GM19238 (cell line): ENCODE measurements around the gene CTAGE8.
"Not testable (repeated sequence)": the region's sequence is repeated elsewhere in the genome, so short reads cannot be mapped to it uniquely, and the experiment has no call there.

Source experiments
- DNase-seq: peaks from one replicate; pipeline ENCODE4 v3.0.0; 2011; ENCODE audit warnings: low spot score; ENCODE audit not compliant: insufficient read length

The CTAGE8 gene

DNA sequence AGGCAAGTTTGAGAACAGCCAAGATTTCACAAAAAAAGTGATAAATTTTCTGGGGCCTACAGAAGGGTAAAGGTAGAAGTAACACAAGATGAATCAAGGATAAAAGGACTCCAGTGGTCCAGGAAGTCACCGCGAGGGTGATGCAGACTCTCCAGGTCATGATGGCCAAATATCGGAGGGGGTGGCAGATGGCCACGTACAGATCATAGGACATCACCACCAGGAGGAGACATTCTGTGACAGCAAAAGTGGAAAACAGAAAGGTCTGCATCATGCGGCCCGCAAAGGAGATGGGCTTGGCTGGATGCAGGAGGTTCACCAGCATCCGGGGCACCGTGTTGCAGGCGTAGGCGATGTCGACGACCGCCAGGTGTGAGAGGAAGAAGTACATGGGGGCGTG, 10.0 kb downstream of the CTAGE8 start:
- not testable (repeated sequence) for DNase-seq

DNA sequence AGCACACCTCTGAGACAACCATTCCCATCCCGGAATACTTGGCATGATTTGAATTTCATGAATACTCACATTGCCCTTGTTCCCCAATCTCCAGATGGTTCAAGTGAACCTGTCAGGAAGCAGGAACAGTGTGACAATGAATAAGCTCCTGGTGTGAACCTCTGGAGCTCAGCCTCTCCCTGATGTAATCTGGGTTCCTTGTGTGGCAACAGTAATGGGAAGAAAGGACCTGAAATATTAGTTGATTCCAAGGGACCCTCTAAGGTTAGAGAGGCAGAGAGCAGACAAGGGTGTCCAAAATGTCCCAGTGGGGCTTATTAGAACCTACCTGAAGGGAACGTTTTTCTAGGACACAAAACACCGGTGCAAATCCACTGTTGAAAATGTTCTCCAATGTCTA, 13.0 kb downstream of the CTAGE8 start:
- DNase-seq: no peak

DNA sequence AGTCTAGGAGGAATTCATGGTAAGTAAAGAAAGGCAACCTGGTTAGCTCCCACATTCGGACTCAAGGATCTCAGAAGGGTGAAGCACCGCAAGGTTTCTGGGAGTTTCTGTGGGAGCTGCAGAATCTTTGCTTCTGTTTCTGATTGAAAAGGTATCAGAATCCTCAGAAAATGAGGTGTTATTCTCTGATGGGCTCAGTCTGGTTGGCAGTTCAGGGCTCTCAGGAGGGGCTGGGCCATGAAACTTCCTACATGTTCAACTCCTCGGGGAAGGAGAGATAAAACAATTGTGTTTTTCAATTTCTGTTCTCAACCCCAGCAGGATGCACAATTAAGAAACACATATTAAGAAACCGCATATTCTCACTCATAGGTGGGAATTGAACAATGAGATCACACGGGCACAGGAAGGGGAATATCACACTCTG, 13.6 kb downstream of the CTAGE8 start:
- DNase-seq: no peak

DNA sequence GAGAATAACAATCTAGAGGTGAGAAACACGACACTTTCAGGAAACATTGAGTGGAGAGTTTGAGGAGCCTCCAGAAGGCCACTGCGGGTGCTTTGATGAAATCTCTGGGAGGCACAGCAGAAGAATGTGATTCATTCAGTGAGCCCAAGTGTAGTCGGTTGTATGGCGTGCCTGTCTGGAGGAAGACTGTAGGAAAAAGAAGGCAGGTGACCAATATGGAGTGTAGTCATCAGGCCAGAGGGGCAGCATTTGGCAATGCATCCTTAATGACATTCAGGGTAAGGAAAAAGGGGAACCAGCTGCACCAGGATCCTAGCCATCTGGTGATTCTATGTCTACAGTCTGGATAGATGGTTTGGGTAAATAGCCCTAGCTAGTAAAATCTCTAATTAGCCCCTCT, 16.8 kb downstream of the CTAGE8 start:
- DNase-seq: not testable (repeated sequence)

DNA sequence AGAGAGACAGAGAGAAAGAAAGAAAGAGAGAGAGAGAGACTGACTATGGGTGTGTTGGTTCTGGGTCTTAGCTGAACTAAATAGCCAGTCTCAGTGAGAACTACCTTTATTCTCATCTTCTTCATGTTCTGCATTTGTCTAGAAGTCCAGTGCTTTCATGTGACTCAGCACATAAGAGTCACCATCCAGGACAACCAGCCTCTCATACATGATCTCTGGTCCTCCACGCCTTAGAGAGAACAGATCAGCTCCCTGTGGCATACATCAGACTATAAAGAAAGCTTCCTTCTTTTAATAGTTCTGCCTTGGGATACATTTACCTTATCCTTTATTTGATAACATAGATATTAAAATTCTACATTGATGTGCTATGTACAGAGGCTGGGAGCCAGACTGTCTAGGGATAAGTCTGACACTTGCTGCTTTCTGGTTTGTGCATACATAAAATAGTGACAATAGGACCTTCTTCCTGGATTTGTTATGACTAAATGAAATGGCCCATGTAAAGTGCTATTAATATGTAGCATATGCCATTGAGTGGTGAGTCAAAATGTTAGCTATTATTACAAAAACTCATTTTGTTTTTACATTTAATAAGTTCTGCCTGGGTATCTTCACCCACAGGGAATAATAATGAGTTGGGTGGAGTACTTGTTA, 21.3 kb downstream of the CTAGE8 start:
- DNase-seq: not testable (repeated sequence)

DNA sequence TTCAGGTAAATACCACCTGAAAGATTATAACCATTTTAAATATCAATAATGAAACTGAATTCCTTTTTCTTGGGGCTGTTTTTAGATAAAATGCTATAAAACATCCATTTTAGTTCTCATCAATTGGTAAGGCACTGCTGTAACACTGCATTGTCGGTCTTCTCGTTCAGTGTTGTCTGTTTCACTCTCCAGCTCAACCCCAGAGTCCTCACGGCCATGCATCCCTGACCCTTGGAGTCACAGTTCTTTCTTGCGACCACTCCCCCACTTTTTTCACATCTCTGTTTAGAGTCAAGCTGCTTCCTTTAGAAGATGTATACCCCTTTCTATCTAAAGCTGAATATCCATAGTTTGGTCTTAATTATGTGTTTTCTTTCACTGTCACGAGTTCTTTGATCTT, 22.1 kb downstream of the CTAGE8 start:
- not testable (repeated sequence) for DNase-seq

DNA sequence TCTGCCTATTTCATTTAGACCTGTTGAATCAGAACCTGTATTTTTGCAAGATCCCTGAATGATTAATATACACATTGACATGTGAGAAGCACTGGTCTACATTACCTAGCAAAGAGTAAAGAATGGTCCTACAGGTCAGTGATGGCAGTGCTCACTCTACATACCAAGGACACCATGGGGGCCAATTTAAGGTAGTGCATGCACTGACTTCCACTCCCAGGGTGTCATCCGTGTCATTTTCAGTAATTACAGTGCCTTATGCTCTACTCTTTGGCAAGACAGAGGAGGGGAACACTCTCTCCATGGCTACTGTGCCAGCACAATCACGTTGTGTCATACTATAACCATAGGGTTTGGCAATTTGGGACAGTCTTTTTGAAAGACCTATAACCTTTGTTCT, 23.7 kb downstream of the CTAGE8 start:
- DNase-seq: not testable (repeated sequence)

DNA sequence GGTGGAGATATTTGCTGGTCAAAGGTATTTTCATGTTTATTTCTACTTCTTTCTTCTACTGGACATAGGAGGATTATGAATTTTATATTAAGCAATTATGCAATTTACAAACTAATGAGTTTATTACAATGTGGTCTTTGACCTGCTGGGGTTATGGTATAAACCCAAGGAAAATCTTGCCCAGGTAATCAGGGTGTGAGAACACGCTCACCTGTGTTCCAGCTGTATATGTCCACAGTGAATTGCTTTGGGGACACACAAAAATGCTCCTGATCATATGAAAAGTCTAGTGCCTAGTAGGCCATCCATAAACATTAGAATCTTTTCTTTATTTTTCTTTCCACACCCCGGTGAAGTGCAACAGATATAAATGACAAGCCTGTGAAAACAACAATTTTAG, 29.7 kb downstream of the CTAGE8 start, which contains the start of gene OR2A42:
TSS of gene OR2A42 (minus strand) at position 241 of the 400 bp plus-strand sequence. CDS start 6,762 bp downstream, outside the sequence.
- DNase-seq: not testable (repeated sequence)

DNA sequence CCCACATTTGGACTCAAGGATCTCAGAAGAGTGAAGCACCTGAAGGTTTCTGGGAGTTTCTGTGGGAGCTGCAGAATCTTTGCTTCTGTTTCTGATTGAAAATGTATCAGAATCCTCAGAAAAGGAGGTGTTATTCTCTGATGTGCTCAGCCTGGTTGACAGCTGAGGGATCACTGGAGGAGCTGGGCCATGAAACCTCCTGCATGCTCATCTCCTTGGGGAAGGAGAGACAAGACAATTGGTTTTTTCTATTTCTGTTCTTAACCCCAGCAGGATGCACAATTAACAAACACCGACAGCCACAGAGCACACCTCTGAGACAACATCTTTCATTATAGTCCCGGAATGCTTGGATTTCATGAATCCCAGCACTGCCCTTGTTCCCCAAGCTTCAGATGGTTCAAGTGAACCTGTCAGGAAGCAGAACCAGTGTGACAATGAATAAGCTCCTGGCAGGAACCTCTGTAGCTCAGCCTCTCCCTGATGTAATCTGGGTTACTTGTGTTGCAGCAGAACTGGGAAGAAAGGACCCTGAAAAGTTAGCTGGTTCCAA, 30.5 kb downstream of the CTAGE8 start:
- not testable (repeated sequence) for DNase-seq

DNA sequence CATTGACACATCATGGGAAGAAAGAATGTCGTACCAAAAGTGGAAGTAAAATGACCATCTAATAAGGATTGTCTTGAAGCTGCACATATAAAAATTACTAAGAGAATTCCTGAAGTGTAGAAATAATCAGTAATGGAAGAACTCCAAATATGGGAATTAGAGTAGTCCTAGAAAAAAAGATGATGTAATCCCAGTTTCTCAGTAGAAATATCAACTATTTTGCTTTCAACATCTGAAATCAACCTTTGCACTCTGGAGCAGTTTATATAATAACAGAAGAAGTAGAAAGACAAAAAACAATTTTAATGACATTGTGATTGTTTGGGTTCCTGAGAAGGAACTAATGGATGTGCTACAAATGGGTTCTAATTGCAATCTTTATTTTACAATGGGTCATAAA, 36.0 kb downstream of the CTAGE8 start:
- not testable (repeated sequence) for DNase-seq

DNA sequence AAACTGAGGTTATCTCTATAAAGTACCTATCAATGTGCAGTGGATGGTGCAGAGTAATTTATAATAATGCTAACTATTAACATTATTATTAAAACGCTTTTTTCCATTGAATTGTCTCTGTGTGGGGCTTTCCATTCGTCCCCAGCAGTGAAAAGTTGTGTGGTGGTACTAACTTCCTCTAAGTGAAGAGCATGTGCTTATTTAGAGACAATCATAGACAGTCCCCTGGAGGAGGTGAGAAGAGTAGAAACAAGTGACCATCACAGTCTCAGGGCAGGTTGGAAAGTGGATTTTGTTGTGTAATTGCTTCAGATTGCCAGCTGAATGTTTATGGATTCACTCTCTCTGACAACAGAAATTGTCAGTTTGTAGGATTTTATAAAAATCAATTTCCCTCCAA, 38.1 kb downstream of the CTAGE8 start:
- DNase-seq: not testable (repeated sequence)

DNA sequence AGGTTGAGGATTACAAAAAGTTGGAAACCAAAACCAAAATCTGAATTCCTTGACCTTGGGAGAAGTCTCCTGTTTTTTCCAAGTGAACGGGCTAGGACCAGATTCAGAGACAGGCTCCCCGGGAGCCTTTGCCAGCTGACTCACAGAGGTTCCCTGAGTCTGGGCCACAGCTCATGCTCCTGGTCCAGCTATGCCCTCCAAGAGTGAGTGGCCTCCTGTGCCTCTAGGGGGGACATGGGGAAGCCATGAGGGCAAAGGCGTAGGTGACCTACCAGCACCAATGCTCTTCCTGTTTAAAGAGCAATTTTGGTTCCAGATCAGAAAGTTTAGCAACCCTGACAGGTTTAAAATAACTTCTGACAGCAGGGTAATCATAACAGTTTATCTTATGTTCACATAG, 40.3 kb downstream of the CTAGE8 start:
- not testable (repeated sequence) for DNase-seq

DNA sequence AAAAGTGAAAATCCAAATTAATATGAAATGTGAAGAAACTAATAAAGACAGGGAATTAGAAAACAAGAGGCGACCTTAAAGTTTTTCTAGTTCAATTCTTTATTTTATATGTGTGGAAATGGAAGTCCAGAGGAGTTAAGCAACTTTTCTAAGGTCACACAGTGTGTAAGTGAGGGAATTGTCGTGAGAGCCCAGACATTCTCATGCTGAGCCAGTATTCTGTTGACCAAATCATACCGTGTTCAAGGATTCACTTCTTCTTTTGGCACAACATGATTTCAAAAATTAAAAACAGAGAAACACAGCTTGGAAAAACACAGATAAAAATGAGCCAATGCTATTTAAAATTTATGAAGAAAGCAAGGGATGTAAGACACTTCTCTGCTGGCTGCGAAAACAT, 42.2 kb downstream of the CTAGE8 start:
- not testable (repeated sequence) for DNase-seq

DNA sequence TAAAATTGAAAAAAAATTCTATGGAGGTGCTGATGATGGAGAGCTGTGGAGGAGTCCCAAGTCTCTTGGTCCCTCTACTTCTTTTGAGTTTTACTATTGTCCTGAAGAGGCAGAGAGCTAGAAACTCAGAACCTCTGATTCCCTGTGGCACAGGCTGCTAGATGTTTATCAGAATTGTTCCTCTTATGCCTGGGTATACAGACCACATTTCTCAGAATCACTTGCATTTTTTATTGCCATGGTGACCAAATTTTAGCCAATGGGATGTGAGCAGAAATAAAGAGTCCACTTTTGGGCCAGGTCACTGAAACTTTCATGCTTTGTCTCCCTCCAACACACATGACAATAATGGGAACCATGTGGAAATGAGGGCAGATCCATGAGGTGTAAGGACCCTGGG, 45.4 kb downstream of the CTAGE8 start:
- DNase-seq: not testable (repeated sequence)

DNA sequence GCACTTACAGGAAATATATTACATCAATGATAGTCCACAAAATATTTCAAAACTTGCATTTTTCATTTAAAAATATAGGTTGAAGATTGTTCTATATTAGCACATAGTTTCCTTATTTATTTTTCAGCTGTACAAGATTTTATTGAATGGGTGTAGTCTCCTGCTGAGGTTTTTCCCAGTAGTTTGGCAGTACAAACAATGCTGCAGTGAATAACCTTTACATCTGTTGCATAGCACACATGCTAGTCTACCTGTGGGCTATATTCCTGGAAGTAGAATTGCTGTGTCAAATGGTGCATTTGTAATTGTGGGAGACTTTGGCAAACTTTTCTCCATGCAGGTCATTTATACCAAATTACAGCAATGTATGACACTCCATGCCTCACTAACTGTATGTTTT, 48.6 kb downstream of the CTAGE8 start:
- not testable (repeated sequence) for DNase-seq

DNA sequence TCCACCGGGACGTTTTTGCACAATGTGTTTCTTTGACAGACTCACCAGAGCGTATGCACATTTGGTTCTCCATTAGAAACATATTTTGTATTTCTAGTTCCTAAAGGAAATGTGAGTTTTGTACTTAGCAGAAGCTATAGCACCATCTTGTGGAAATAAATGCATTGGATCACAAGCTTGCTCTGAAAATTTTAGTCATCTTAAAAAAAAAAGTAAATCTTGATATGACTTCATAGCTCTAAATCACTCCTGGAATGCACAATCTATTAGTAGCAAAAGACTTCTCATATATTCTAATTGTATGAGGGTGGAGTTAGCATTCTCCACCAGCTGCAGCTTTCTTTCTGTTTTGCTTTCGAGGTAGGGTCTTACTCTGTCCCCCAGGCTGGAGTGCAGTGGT, 49.9 kb downstream of the CTAGE8 start:
- not testable (repeated sequence) for DNase-seq

DNA sequence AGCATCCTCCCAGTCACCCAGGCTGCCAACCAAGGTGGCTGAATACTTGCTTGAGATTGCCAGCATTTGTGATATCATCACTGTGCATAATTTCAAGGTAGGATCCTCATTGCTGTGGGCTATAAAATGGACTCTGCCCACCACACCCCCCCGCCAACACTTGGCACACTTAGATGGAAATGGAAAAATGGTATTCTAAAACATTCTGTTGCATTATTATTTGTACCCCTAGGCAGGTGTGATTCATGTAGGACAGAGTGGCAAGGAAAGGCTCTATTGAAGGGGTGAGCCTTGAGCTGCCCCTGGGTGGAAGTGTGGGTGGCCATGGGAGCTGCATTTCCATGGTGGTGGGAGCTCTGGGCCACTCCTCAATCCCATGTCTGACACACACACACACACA, 50.5 kb downstream of the CTAGE8 start:
- not testable (repeated sequence) for DNase-seq

DNA sequence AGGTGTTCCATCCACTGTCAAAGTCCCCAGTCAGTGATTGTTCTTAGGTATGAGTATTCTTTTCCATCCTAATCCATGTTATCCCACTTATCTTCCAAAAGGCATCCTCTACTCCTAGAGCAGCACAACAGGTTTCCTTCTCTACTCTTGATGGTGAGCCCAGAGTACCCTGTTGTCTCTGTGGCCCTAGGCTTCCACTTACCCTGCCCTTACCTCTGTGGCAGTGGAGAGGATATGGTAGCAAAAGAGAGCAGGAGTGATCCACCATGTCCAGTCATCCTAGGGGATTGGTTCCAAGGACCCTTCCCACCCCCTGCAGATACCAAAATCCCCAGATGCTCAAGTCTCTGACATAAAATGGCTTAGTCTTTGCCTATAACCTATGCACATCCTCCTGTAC, 51.9 kb downstream of the CTAGE8 start:
- not testable (repeated sequence) for DNase-seq
